G401 (cell line): ENCODE results near the gene GRIP1. TPM values are rescaled to one million over a fixed set of nuclear protein-coding genes. Genes with fewer than 3 reads are reported as not detected.

Experiments
- DNase-seq: peaks from one replicate; pipeline ENCODE4 v3.0.0-alpha.2; 2015; ENCODE audit warnings: low spot score
- in situ Hi-C: cut with HindIII; loops from 2 replicates; pipeline ENCODE4 v1.10.0; 2016; ENCODE audit warnings: low sequenced_read_pairs, mixed read lengths
- total RNA-seq: library from RNA; depleted of rRNA; stranded (reverse); fragments of >200 nt; shearing (Covaris generic); gene quantifications from 2 replicates; pipeline ENCODE4 v1.2.3, GENCODE V29; 2014

GRIP1 gene
- total RNA-seq, 1 experiment from 2014 or later, result 0.27 TPM

DNA sequence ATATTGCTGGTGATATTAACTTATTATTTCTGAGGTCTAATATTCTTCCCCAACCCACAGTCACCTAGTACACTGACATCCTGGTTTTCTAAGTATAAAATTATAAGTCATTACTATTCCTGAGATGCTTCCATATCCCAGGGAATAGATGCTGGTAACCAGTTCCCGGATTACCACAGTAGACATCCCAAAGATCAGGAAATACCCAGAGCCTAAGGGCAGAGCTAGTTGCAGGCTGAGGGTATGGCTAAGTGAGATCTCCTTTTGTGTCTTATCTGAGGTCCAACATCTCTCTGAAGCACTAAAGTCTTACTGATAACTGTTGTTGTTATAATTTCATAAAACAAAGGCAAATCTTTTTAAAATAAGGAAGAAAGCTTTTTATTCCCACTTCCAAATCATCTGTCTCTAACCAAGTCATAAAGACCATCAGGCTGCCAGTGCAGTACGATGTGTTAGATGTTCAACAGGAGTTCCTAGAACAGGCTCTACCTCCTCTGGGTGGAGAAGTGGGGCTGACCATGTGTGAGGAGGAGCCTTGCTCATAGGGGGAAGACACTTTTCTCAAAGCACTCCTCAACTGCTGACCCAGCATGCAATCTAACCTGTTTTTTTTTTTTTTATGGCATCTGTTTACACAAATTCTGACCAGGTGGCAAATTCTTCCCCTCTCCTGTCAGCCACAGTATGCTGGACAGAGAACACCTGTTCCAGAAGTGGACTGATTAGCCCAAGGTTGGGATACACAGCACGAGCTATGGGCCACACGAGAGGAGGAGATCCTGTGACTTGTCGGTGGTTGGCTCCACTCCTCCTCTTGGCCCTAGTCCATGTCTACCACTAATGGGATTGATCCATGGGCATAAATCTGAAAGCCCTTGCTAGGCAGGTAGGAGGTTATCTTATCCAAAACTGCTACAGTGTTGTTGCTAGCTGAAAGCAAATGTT is 16.1 kb upstream of the GRIP1 start:
- in situ Hi-C loops, result no loop called here
- no peak for DNase-seq

- in situ Hi-C loops, result no loop called here
- peak; percentile 57 for DNase-seq
These were observed 15.1 kb upstream of the GRIP1 start for GRCh38 chr12:66693901-66694513.

DNA sequence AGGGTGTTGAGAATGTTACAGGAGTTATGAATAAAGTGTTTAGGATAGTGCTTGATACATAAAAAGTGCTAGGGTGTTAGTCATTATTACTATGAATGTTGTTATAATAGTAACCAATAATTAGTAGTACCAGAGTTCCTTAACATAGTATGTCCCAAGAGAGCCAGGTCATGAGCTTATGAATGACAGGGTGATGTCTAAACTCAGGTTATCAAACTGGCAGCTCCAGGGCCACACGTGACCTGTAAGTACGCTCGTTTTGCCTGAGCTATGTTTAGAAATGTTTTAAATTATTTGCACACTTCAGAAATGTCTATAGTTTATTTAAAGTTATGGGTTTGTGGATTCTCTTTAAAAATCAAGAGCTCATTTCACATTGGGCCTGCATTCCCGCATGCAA is 14.1 kb upstream of the GRIP1 start:
- in situ Hi-C loops, result no loop called here
- no peak for DNase-seq

DNA sequence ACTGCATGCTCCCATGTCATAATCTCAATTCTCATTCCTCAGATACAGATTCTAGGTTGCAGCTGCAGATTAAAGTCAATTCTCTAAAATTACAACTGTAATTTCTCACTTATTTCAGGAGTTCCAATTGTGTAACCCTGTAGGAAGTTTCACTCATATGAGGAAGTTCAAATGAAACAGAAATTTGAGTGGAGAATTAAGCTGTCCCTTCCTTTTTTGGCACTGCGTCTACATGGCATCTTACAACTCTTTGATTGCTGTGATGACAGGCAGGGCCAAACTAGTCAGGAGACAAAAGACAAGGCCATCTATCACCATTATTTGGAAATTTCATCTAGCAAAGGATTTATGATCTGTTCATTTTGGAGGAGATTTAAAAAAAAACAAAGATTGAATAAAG is 13.3 kb upstream of the GRIP1 start:
- in situ Hi-C loops, result no loop called here
- no peak for DNase-seq

GRCh38 chr12:66688846-66689439 is 10.1 kb upstream of the GRIP1 start:
- in situ Hi-C loops, result no loop called here
- DNase-seq, result peak; percentile 32

DNA sequence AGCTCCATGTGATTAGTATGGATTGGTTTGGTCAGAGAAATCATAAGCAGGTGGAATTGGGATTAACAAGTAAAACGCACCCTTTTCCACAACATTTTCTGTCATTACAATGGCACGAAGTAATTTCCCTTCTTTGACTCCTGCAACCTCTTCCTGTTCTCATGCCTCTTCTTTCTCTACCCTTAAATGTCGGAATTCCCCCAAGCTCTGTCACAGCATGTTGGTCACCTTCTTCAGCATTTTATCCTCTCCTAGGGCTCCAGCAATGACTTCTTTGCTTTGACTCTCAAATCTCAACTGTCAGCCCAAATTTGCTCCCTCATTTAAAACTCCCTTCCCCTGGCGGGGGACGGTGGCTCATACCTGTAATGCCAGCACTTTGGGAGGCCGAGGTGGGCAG is 5.3 kb upstream of the GRIP1 start:
- in situ Hi-C loops, result no loop called here
- no peak for DNase-seq

GRCh38 chr12:66683822-66684221 is 4.9 kb upstream of the GRIP1 start:
- in situ Hi-C loops, result no loop called here
- no peak for DNase-seq

DNA sequence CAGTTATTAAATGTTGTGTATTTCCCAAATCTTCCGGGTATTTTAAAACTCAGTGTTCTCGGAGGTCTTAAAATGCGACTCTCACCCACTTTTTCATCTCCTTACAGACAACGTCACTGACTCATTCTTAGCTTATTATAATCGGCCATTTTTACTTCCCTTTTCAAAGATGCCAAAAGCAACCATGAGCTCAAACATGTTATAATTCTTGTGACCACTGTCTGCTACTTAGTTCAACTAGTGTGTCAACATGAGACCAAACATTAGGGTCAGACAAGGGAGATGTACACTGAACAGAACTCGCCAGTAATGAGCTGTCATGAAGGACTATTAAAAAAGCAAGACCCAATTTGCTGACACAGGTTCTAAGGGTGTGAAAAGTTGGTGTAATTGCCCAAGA is 4.2 kb upstream of the GRIP1 start:
- DNase-seq, result no peak
- in situ Hi-C loops, result no loop called here

DNA sequence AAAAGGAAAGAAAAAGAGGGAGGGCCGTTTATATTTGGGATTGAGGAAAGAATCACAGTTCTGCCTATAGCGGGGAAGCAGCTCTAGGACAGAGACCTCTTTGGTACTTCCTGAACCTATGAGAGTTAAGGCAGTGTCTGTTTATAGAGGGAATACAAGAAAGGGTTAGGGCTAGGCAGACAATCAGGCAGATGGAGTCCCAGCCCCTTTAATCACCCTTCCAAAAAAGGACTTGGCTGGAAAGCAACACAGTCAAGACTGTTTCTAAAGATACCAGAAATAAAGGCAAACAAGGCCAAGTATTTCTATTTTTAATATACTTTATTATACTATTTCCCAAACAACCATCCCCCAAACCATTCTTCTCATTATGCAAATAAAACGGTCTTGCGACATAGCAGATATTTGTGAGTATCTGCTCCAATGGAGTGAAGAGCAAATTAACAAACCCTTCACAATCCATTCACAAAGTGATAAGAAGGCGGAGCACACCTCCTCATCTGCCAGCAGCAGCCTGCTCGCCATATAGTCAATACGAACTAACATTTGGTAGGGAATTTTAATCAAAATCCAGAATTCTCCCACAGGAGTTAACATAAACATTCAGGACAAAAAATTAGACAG is 697 bp upstream of the GRIP1 start:
- no peak for DNase-seq
- in situ Hi-C loops, result no loop called here

GRCh38 chr12:66676241-66676640 is 2.6 kb downstream of the GRIP1 start:
- in situ Hi-C loops, result no loop called here
- no peak for DNase-seq

DNA sequence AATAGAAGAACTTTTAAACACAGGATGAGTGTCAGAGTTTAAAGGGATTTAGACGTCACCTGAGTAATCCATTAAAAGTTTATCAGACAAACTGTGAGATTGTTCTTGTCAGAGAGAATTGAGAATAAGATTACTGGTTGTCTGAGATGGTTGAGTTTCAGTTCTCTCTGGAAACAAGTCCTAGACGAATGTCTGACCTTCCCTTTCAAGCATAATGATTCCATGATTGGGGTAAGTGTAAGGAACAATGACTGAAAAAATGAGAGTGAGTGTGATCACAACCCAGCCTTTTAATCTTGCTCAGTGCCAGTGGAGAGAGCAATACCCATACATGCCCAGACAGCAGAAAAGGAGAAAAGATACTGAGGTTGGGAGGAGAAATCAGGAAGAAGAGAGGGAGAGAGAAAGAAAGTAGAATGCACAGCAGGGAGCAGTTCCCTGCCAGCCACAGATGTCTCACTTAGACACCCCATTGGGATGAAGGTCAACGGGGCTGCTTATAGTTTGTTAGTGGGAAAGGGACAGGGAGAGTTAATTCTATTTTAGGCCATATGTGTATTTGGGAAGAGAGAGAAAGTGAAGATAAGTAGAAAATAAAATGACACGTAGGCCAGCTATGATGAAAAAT is 4.3 kb downstream of the GRIP1 start:
- DNase-seq, result no peak
- in situ Hi-C loops, result no loop called here

GRCh38 chr12:66669541-66669940 is 9.3 kb downstream of the GRIP1 start:
- no peak for DNase-seq
- in situ Hi-C loops, result no loop called here

DNA sequence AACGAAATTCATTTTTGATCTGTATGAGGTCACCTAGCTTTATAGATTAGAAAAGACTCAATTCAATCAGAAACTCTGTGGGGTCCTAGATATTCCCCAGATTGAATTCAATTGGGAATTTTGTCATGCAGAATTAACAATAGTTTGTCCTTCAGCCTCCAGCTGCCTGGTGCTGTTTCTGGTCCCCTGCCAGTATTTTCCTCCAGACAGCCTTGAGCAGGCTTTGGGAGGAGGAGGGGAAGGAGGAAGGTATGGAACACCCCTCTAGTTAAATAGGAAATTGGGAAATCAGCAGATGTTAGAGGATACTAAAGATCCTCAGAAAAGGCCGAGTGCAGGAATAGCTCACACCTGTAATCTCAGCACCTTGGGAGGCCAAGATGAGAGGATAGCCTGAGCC is 10.6 kb downstream of the GRIP1 start:
- in situ Hi-C loops, result no loop called here

GRCh38 chr12:66667906-66668305 is 11.0 kb downstream of the GRIP1 start:
- in situ Hi-C loops, result no loop called here
- no peak for DNase-seq

More for the DNA sequence above, 10.6 kb downstream of the GRIP1 start:
- no peak for DNase-seq

DNA sequence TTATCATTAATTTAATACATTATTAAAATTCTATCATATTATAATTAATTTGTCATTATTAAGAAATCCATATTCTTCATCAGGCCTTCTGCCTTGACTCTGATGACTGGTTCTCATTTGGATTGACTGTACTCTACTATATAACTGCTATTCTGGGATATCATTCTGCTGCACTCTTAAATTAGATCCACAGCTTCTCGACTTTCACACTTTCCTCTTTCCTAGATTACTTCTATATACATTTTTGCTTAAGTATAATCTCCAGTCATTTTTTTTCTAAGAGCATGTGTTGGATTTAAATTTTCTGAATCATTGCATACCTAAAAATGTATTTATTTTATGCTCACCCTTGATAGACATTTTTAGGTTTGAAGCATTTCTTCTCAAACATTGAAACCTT is 12.4 kb downstream of the GRIP1 start:
- in situ Hi-C loops, result no loop called here
- DNase-seq, result no peak

DNA sequence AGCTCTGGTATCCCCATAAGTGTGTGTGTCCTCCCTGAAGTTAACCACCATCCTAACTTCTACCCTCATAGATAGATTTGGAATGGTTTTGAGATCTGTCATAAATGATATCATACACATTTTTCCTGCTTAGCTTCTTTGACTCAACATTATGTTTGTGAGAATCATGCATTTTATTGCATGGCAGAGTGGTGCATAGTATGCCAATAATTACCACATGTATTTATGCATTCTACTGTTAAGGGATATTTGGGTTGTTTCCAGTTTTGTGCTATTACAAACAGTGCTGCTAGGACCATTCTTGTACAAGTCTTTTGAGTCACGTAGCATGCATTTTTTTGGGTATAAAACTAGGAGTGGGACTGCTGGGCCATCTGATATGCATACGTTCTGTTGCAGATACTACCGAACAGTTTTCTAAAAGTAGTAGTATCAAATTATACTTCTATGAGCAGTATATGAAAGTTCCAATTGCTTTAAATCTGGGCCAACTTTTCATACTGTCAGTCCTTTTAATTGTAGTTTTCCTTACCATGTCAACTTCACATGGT is 13.4 kb downstream of the GRIP1 start:
- no peak for DNase-seq
- in situ Hi-C loops, result no loop called here

- in situ Hi-C loops, result no loop called here
- no peak for DNase-seq
These were observed 14.8 kb downstream of the GRIP1 start for GRCh38 chr12:66664076-66664475.

DNA sequence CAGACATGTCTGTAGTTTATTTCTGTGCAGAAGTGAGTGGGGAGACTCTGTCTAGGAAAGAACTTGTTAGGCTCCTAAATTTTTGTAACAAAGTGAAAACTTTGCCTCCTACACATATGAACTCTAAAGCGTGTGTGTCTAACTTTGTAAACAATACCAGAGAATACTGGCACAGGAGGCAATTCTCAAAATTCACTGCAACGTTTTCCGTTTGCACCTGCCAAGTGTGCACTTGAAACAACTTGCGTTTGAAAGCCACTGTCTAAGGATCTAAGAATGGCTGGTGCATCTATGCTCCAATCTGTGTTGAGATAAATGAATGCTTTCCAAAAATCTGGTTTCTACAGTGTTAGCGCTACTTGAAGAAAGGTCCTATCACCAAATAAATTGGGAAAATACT is 15.3 kb downstream of the GRIP1 start:
- DNase-seq, result no peak
- in situ Hi-C loops, result no loop called here

DNA sequence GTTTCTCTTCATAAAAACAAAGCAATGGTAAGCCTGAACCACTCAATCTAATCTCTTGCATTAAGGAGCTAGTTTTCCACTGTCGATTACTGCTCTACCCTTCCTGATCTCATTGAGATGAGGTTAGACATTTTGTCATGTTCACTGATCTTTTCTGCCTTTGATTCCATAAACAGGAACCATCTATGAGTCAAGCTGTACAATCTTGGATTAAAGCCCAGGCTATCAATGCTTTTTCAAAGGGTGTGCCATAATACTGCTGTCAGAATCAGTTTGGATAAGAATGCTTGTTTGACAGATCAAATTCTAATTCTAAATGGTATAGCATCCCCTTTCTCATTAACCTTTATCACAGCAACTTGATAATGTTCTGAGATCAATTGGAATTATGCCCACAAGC is 16.1 kb downstream of the GRIP1 start:
- in situ Hi-C loops, result no loop called here

More for the DNA sequence above, 16.1 kb downstream of the GRIP1 start:
- no peak for DNase-seq
